ENCODE results near the gene DCTD.

The DCTD gene

DNA sequence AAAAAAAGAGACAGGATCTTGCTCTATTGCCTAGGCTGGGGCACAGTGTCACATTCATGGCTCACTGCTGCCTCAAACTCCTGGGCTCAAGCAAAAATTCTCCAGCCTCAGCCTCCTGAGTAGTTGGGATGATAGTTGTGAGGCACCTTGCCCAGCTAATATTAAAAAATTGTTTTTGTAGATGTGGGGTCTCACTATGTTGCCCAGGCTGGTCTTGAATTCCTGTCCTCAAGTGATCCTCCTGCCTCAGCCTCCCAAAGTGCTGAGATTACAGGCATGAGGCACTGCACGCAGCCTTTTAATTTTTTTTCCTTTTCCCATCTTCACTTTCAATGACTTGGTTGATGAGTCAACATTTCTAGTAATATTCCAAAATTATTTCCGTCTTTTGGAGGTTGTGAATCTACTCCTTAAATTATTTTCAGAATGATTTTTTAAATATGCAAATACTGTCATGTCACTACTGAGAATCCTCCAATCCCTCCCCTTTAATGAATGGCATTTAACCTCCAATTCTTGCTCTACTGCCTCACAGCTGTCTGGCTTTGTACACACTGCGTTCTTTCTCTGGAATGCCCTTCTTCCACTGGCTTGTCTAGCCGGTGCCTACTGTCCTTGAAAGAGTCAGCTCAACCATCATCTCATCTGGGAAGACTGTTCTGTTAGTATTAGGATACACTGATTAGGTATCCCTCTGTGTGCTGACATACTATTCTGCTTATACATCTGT is 27.5 kb upstream of the DCTD start:
- Histone ChIP-seq H3K4me3 (IDR thresholded peaks at IDR 0.05; ENCODE audit: insufficient read depth, low read depth, low read length) (no peak overlapping the region), H3K27ac (no peak overlapping the region), H3K79me2 (ENCODE audit: insufficient read depth, low read depth) (no peaks in the 10 kb centered on the region), H3K9ac (no peak overlapping the region), H2AFZ (ENCODE audit: low read depth) (no peak overlapping the region), H4K20me1 (ENCODE audit: insufficient read depth) (no peaks in the 10 kb centered on the region), H3K27me3 (ENCODE audit: insufficient read depth, low read depth) (no peaks in the 10 kb centered on the region), H3K4me2 (no peak overlapping the region), H3K4me1 (ENCODE audit: low read depth, poor library complexity, severe bottlenecking) (no peaks in the 10 kb centered on the region), H3K36me3 (ENCODE audit: insufficient read depth) (no peaks in the 10 kb centered on the region)
- TF ChIP-seq CTCF (conservative IDR thresholded peaks at IDR 0.05; ENCODE audit: low read depth, low read length), result no peak

DNA sequence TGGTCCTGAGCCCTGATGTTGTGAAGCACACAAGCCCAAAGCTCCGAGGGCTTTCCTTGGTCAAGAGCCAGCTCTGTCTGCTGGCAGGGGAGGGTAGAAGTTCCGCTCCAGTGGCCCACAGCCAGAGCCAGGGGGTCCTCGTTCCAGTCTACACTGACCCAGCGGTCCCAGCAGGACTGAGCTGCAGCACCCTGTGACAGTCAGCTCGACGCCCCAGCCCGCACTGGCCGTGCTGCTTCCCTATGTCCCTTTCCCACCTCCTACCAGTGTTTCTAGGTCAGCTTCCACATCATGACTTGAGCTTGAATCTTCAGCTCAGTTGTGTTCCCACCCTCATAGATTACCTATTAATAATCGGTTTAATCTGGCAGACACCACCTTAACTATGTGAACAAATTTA is 22.5 kb upstream of the DCTD start:
- Histone ChIP-seq H3K4me2 (no peak overlapping the region), H2AFZ (ENCODE audit: low read depth) (no peak overlapping the region), H3K36me3 (ENCODE audit: insufficient read depth) (no peaks in the 10 kb centered on the region), H3K4me1 (ENCODE audit: low read depth, poor library complexity, severe bottlenecking) (peaks cover 3% of the 10 kb centered on the region), H3K27me3 (ENCODE audit: insufficient read depth, low read depth) (no peaks in the 10 kb centered on the region), H4K20me1 (ENCODE audit: insufficient read depth) (no peaks in the 10 kb centered on the region), H3K4me3 (IDR thresholded peaks at IDR 0.05; ENCODE audit: insufficient read depth, low read depth, low read length) (no peak overlapping the region), H3K27ac (no peak overlapping the region), H3K79me2 (ENCODE audit: insufficient read depth, low read depth) (no peaks in the 10 kb centered on the region), H3K9ac (no peak overlapping the region)
- no peak for TF ChIP-seq CTCF (conservative IDR thresholded peaks at IDR 0.05; ENCODE audit: low read depth, low read length)

DNA sequence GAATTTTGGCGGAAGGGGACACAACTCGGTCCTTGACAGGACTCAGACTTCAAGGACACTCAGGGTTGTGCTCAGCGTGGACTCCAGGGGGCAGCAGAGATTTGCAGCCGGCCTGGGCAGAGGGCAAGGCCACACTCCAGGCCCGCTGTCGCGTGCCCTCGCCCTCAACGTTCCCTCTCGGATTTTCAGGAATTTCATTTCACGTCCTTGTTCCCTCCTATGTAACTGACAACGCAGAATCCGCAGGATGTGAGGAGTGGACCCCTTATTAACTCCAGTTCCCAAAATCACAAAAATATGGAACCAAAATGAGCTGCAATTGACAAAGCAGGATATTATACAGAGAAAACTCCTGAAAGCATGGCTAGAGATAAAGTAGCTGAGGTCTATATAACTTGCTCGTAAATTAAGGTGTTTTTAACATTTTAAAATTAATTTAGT is 21.0 kb upstream of the DCTD start:
- Histone ChIP-seq H3K4me3 (IDR thresholded peaks at IDR 0.05; ENCODE audit: insufficient read depth, low read depth, low read length) (no peak overlapping the region), H3K79me2 (ENCODE audit: insufficient read depth, low read depth) (no peaks in the 10 kb centered on the region), H3K27me3 (ENCODE audit: insufficient read depth, low read depth) (no peaks in the 10 kb centered on the region), H4K20me1 (ENCODE audit: insufficient read depth) (no peaks in the 10 kb centered on the region), H3K27ac (no peak overlapping the region), H3K4me2 (peak overlapping the region; percentile 38; the same call in 1 of the 2 replicates), H3K4me1 (ENCODE audit: low read depth, poor library complexity, severe bottlenecking) (peaks cover 3% of the 10 kb centered on the region), H3K9ac (no peak overlapping the region), H2AFZ (ENCODE audit: low read depth) (peak overlapping the region; percentile 67), H3K36me3 (ENCODE audit: insufficient read depth) (no peaks in the 10 kb centered on the region)
- TF ChIP-seq CTCF (conservative IDR thresholded peaks at IDR 0.05; ENCODE audit: low read depth, low read length), result peak; percentile 97

DNA sequence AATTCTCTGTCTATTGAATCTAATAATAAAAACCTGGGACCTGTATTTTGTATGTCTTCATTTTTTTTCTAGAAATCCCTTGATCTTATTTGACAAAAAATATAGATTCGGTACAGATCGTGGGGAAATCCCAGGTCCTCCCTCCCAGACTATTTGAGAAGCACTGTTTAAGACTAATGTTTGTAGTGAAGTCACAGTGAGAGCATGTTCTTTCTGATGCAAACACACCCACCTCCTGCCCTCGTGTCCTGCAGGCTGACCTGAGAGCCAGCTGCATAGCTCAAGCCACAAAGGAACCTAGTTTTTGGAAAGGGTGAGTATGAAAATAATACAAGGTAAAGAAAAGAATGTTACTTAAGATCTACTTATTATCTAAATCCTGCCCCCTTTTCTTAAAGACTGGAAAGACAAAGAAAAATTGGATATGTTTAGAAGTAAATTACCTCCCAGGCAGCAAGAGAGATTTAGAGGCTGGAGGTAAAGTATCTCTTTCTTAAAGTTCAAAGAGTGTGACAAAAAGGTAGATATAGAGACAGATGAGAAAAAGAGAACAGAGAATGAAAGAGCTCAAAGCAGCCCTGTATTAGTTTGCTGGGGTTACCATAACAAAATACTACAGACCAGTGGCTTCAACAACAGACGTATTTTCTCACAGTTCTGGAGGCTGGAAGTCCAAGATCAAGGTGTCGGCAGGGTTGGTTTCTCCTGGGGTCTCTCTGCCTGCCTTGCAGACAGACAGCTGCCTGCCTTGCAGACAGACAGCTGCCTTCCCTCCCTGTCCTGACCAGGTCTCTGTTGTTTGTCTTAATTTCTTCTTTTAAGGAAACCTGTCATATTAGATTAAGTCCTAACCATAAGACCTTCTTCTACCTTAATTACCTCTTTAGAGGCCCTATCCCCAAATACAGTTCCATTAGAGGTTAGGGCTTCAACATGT is 20.4 kb upstream of the DCTD start:
- TF ChIP-seq CTCF (conservative IDR thresholded peaks at IDR 0.05; ENCODE audit: low read depth, low read length), result no peak
- Histone ChIP-seq H4K20me1 (ENCODE audit: insufficient read depth) (no peaks in the 10 kb centered on the region), H3K4me2 (peak overlapping the region; percentile 38; the same call in 1 of the 2 replicates), H3K27me3 (ENCODE audit: insufficient read depth, low read depth) (no peaks in the 10 kb centered on the region), H2AFZ (ENCODE audit: low read depth) (peak overlapping the region; percentile 67), H3K4me3 (IDR thresholded peaks at IDR 0.05; ENCODE audit: insufficient read depth, low read depth, low read length) (no peak overlapping the region), H3K27ac (no peak overlapping the region), H3K79me2 (ENCODE audit: insufficient read depth, low read depth) (no peaks in the 10 kb centered on the region), H3K4me1 (ENCODE audit: low read depth, poor library complexity, severe bottlenecking) (peaks cover 3% of the 10 kb centered on the region), H3K36me3 (ENCODE audit: insufficient read depth) (no peaks in the 10 kb centered on the region), H3K9ac (no peak overlapping the region)
